GM12892 (cell line): Measurements from ENCODE around the gene KLHDC8A.

Source experiments
- POLR2A ChIP-seq: IDR thresholded peaks from 2 replicates; pipeline ENCODE4 v1.6.1; 2011; ENCODE audit warnings: low read depth, low read length, control low read depth
- POLR2AphosphoS5 ChIP-seq: IDR thresholded peaks from 2 replicates; pipeline ENCODE4 v1.6.1; 2011; ENCODE audit warnings: low read depth, low read length, control low read depth

GRCh38 chr1:205374210-205375078 is 17.7 kb upstream of the KLHDC8A start:
- no peak for TF ChIP-seq POLR2AphosphoS5
- TF ChIP-seq POLR2A = no peak
